HG03342 (cell line): Measurements from ENCODE around the gene BEND3.
A peak's percentile ranks its signal among the peaks of the same experiment; 100 is the strongest.
"Not testable (repeated sequence)": the region's sequence is repeated elsewhere in the genome, so short reads cannot be mapped to it uniquely, and the experiment has no call there.

Source experiments
- ATAC-seq: cut with Tn5 transposase; IDR thresholded peaks from one replicate; pipeline ENCODE4 v1.9.1; 2021; ENCODE audit warnings: mild to moderate bottlenecking, moderate library complexity; ENCODE audit not compliant: unreplicated experiment

BEND3 gene

DNA sequence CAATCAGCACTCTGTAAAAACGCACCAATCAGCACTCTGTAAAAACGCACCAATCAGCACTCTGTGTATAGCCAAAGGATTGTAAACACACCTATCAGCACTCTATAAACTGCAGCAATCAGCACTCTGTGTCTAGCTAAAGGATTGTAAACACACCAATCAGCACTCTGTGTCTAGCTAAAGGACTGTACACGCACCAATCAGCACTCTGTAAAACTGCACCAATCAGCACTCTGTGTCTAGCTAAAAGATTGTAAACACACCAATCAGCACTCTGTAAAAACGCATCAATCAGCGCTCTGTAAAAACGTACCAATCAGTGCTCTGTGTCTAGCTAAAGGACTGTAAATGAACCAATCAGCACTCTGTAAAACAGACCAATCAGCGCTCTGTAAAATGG is 30.9 kb downstream of the BEND3 start:
- not testable (repeated sequence) for ATAC-seq

DNA sequence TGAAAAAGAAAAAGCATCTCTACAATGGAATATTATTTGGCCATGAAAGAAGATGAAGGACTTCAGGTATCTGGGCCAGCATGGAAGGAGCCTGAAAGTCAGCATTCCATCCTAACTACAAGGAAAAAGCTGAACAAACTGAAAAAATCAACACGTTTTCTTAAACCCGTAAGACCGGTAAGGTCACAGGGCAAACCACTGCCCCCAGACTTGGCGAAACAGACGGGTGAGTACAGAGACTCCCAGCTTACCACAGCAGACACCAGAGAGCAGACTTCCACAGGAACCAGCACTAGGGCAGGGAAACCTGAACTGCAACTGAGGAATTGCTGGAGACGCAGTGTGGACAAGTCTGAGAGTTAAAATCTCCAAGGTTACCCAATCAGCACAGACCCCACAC is 31.4 kb downstream of the BEND3 start:
- no peak for ATAC-seq

DNA sequence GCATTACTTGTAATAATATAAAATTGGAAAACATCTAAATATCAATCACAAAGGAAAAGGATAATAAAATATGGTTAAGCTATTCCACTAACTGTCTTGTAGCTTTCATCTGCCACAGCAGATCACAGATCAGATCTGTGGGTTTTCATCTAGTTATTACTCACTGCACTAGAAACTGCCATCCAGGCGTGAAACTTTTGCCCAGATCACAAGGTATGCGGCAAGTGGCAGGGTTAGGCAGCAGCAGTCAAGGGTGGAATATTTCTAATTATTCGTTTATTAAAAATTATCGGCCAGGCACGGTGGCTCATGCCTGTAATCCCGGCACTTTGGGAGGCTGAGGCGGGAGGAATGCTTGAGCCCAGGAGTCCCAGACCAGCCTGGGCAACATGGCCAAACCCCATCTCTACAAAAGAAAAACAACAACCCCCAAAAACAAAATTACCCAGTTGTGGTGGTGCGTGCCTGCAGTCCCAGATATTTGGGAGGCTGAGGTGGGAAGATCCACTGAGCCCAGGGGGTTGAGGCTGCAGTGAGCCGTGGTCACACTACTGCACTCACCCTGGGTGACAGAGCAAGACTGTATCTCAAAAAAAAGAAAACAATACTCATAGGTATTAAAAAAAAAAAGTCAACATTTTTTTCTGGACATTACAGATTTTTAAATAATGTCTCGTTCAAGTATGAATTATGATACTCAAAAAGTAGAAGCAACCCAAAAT is 32.1 kb downstream of the BEND3 start:
- peak; percentile 76 for ATAC-seq

DNA sequence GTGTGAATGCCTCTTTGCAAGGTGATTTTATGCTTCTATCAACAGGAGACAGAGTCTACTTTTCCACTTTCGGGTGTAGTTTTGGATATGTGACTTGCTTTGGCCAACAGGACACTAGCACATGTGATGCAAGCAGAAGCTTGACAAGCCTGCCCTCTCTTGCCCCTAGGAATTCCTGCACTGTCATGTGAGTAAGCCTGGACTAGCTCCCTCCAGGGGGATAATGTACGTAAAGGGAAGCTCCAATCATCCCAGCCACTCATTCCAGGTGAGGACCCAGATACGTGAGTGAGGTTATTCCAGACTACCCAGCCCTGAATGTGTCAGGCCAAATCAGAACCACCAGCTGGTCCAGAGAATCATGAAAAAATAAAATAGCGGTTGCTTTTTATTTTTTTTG is 33.3 kb downstream of the BEND3 start:
- ATAC-seq = no peak

DNA sequence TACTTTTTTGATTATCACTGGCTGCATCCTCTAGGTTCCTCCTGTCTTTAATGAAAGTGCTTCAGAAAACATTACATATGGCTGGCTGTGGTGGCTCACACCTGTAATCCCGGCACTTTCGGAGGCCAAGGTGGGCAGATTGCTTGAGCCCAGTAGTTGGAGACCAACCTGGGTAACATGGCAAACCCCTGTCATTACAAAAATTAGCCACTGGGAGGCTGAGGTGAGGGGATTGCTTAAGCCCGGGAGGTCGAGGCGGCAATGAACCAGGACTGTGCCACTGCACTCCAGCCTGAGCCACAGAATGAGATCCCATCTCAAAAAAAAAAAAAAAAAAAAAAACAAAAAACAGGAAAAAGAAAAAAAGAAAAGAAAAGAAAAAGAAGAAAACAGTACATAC is 35.3 kb downstream of the BEND3 start:
- ATAC-seq = no peak

DNA sequence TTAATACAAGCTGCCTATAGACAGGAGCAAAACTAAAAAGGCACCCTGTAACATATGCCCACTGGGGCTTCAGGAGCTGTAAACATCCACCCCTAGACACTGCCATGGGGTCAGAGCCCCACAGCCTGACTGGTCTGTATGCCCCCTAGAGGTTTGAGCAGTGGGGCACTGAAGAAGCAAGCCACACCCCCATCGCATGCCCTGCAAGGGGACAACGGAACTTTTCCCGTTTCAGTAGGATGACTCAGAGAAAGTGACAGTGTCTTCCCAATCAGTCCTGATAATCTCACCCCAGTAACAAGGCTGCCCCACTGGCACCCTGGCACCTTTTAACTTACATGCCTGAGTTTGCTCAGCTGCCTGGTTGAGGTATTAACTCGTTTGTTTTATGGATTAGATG is 35.9 kb downstream of the BEND3 start:
- ATAC-seq = no peak

DNA sequence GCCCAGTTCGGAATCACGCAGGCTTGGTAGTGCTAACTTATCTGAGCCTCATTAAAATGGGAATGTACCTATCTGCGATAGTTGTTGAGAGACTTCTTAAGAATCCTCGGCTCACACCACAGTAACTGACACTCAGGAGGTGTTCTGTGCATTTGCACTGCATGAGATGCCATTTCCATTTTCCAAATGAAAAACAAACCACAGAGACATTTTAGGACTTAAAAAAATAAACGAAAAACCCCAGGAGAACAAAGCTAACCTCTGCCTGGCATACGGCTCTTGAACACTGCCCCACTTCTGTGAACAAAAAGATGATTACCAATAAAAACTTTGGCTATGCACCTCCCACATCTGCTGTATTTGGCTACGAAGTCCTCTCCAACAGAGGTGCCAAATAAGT is 37.6 kb downstream of the BEND3 start:
- ATAC-seq = no peak

DNA sequence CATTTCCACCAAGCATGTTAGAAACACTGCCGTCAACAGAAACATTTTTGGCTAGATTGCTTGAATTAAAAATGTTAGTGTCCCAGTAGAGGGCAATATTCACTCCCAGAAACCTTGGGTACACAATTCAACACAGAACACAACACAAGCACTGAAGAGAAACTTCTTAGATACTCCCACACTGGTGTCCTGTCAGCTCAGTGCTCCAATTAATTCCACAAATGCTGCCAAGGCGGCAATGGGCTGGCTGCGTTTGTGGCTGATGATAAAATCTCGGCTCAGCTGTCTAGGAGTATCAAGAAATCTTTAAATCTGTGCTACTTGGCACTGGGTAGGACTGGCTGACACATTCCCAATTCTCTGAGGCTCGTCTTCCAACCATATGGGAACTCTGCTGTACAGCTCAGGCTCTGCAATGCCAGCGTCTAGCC is 39.3 kb downstream of the BEND3 start:
- no peak for ATAC-seq

DNA sequence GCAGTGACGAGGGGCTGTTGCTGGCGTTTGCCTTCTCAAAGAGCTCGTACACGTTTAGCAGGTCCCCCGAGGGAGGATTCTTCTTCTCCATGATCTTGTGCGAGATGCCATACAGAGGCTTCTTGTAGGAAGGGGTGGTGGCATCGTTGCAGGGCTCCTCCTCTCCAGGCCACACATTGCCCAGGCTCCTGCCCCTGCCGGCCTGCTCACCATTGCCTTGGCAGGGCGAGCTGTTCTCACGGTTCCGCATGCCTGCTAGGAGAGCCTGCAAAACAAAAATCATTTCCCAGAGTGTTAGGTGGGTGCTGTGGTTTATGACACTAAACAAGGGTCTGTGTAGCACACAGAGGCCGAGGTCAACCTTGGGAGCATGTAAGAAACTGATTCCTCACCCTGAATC is 44.6 kb downstream of the BEND3 start:
- ATAC-seq = no peak

DNA sequence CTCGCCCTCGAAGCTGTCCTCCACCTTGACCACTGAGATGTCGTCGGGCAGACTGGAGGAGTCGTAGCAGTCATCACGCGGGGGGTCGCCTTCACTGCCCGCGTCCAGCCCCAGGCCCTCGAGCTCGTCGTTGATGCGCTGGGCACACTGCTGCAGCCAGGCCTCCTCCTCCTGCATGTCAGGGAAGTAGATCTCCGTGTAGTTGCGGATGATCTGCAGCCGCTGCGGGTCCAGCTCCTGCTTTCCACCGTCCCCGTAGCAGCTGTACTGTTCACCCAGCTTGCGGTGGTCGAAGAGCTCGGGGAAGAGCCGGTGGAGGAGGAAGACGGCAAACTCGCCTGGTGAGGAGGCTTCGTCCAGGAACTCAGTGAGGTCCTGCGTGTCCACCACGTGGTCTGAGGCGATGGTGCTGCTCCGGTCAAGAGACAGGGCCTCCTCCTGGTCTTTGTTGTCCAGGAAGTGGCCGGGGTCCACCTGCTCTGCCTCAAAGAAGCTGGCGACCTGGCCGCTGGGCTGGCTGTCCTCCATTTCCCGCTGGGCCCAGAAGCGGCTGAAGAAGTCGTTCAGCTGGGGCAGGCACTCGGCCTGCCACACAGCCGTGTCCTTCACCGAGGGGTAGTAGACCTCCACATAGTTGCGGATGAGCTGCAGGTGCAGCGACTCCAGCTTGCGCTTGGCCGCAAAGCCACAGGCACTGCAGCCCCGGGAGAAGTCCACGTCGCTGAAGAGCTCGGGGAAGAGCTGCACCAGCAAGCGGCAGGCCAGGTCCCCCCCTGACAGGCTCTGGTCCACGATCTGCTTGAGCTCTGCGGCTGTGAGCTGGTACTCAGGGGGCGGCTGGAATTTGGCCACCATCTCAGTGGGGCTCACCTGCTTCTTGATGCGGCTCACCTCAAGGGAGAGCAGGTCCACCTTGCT is 45.4 kb downstream of the BEND3 start:
- ATAC-seq = no peak

DNA sequence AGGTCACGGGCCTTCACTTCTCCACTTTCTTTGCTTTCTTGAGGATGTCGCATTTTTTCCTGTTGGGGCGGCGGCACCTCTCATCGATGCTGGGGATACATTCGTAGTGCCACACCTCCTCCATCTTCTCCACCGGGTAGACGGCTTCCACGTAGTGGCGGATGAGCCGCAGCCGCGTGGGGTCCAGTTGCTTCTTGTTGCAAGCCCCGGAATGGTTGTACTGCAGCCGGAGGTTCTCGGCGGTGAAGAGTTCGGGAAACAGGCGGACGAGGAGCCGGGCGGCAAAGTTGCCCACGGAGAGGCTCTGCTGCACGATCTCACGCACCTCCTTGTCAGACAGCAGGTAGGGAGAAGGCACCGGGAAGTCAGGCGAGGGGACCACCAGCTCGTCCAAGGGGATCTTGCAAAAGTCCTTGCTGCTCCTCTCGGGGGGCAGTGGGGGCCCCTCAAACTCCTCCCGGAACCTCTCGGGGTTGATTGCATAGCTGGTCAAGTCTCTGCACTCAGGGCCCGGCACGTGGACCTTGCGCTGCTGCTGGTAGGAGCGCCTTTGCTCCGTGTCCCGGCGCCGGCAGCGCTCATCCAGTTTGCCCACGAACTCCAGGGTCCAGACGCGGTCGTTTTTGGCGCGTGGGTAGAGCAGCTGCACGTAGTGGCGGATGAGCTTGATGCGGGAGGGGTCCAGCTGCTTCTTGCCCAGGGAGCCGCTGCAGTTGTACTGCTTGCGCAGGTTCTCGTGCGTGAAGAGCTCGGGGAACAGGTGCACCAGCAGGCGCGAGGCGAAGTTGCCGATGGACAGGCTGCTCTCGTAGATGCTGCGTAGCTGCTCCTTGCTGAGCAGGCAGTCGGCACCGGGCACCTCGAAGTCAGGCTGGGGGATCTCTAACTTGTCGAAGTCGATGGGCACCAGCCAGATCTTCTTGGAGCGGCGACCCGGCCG is 46.4 kb downstream of the BEND3 start:
- ATAC-seq = no peak

DNA sequence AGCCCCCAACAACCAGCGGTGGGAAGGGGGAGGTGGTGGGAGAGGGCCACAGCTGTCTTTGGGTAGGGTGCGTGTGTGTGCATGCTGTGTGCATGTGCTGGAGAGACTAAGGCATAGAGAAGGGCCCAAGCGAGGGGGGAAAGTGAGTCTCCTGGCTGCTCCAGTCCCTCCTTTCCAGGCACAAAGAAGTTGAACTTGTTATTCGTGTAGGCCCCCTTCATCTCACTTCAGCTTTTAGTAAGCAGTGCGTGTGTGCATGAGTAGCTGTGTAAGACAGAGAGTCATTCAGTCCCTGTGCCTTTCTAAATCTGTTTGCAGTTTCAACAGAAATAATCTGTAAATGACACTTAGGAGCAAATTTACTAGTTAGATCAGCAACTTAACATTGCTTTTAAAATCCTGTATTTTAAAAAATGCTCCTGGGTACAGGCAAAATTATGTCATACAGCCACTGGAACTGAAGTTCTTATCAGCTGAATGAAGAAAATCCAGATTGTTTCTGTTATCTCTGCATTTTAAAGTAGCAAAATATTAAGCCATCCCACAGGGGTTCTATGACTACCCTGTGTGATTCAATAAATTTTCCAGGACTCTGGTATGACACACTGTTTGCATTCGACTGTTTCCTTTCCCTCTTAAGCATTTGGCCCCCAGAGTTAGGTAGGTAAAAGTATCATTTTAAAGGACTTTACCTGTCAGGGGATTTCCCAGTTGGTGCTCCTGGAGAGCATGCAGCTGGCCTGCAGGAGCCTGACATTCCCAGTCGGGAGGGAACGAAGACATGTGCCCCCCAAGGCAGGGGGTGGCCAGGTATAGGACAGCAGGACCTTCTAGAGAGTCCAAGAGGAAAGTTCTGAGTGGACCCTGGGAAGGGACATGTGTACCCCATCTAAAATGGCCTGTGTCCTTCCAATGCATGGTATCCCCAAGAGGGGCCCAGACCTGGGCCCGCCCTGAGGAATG is 48.3 kb downstream of the BEND3 start:
- no peak for ATAC-seq

DNA sequence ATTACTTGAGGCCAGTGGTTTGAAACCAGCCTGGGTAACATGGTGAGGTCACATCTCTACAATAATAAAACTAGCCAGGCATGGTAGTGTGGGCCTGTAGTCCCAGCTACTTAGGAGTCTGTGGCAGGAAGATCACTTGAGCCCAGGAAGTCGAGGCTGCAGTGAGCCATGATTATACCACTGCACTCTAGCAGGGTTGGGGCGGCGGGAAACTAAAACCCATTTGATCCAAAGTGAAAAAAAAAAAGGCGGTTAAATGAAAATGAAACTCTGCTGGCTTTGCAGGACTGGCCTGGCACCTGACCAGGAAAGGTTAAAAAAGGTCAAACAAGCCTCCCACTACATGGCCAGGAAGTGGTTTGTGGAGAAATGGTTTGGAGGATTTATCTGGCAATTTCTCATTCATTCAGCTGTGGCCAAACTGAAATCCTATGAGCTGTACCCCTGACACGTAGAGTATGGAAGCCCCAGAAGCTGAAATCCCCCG is 50.7 kb downstream of the BEND3 start:
- ATAC-seq = no peak

DNA sequence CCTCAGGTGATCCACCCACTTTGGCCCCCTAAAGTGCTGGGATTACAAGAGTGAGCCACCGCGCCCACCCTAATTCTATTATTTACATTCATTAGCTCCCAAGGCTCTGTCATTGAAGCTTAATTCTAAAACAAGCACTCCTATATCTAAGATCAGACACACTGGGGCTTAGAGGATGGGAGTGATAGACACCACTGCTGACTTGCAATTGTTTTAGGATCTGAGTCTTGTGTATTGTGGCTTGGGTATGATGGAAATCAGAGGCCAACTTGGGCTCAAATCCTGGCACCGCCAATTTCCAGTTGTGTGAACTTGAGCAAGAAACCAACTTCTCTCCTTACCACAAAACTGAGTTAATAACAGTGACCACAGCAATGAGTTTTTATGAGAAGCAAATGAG is 52.6 kb downstream of the BEND3 start:
- ATAC-seq = no peak

DNA sequence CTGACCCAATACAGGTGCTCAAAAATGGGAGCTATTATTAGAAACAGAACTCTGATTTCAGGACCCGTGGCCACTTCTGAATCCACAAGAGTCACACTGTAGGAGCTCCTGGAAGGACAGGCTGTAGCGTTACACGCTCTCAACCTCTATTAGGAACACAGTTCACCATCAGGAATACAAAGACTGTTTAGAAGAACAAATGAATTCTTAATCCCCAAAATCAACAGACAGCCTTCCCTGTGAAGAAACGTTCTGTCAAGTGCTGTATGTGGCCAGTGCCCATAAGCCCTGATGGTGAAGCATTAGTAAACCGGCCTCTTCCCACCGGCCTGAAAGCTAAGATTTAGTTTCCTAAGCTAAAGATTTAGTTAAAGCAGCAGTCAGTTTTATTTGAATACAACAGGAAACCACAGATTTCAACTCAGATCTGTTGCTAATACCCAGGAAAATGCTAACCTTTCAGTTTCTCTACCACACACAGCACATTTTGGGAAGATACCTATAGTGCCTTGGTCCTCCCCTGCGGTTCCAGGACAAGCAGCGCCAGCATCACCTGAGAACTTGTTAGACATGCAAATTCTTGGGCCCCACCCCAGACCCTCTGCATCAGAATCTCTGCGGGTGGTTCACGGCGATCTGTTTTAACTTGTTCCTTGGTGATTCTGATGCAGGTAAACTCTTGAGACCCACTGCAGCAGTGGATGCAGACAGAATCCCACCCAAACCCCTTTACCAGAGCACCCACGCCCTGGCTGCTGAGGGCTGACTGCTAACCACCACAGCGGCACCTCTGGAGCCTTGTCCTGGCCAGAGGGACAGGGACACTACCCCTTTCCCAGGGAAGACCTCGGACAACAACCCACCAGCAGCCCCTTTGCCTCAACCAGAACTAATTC is 53.9 kb downstream of the BEND3 start:
- ATAC-seq = peak; percentile 51

DNA sequence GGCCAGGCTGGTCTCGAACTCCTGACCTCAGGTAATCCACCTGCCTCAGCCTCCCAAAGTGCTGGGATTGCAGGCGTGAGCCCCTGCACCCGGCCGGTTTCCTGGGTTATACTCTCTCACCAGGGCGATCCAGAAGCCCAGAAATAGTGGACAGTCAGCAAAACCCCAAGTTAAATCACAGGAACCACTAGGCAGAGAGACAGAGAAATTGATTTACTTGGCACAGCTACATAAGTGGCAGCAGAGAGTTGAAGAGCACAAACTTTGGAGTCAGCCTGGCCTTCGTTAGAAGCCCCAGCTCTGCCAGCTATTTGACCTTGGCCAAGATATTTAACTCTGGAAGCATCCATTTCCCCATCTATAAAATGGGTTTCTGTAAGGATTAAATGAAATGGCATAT is 54.6 kb downstream of the BEND3 start:
- ATAC-seq = no peak

DNA sequence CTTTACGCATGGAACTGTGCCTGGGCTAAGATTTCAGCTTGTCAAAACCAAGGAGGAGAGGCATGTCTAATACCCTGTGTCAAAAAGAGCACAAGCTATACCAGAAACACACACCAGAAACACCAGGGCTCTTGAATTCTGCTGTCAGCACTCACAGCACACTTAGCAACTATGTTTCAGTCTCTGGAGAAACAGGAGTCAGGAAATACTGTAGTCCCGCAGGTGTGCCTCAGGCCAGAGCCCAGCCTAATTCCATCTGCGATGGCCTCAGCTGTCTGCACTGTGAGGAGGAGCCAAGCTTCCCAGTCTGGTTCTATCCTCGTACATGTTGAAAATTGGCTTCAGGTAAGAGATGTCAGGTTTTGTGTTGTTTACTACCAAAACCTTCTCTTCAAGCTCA is 55.7 kb downstream of the BEND3 start:
- ATAC-seq = no peak

DNA sequence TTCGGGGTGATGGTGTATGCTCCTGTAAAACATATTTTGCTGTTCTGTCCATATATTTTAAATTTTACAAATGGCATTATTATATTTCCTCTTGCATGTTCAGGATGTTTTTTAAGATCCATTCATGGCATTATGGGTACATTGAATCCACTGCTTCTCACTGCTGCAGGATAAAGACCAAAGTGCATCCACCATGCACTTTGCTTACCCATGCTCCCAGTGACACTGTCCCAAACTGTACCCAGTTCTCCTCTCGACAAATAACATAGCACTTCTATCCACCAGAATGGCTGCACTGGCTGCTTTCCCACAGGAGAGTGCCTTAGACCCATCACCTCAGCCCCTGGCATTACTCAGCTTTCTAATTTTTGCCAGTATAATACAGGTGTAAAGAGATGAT is 57.6 kb downstream of the BEND3 start:
- ATAC-seq = no peak

DNA sequence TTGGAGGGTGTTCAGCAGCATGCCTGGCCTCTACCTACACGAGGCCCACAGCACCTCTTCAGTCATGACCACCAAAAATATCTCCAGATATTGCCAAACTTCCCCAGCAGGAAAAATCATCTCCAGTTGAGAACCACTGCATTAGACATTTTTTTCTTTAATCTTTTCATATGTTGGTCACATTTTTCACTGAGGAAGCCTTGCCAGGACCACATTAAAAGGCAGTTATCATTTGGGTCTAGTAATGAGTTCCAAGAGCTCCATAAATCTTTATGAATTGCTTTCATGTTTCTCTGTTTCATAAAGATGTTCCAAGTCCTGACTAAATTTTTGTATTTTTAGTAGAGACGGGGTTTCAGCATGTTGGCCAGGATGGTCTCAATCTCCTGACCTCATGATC is 58.5 kb downstream of the BEND3 start:
- ATAC-seq = no peak
